ENCODE measurements around the gene ZNF576.
"Not testable (repeated sequence)": the region's sequence is repeated elsewhere in the genome, so short reads cannot be mapped to it uniquely, and the experiment has no call there.

ZNF576 gene

DNA sequence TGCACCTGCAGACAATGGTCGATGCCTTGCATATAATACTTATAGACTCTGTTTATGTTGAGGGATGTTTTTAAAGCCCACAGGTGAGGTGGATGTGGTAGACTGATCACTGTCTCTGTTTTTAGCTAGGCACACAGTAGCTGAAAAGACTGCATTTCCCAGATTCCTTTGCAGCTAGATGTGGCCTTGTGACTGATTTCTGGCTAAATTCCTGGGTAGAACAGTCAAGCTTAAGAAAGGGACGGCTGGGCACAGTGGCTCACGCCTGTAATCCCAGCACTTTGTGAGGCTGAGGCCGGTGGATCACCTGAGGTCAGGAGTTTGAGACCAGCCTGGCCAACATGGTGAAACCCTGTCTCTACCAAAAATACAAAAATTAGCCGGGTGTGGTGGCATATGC, 3.9 kb downstream of the ZNF576 start:
- not testable (repeated sequence) for DNase-seq

DNA sequence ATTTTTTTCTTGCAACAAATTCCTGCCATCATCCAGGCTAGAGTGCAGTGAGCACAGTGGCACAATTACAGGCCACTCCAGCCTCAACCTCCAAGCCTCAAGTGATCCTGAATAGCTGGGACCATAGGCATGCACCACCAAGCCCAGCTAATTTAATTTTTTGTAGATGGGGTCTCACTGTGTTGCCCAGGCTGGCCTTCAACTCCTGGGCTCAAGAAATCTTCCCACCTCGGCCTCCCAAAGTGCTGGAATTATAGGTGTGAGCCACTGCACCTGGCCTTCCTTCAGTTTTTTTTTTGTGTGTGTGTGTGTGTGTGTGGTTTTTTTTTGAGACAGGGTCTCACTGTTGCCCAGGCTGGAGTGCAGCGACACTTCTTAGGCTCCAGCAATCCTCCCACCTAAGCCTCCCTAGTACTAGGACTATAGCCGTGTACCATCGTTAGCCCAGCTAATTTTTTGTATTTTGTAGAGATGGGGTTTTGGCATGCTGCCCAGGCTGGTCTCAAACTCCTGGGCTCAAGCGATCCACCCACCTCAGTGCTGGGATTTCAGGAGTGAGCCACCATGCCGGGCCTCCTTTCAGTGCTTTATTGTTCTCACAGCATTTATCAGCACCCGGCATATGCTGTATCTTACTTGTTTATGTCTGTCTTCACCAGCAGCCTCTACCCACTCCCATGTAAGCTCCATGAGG, 9.6 kb downstream of the ZNF576 start:
- no peak for DNase-seq

DNA sequence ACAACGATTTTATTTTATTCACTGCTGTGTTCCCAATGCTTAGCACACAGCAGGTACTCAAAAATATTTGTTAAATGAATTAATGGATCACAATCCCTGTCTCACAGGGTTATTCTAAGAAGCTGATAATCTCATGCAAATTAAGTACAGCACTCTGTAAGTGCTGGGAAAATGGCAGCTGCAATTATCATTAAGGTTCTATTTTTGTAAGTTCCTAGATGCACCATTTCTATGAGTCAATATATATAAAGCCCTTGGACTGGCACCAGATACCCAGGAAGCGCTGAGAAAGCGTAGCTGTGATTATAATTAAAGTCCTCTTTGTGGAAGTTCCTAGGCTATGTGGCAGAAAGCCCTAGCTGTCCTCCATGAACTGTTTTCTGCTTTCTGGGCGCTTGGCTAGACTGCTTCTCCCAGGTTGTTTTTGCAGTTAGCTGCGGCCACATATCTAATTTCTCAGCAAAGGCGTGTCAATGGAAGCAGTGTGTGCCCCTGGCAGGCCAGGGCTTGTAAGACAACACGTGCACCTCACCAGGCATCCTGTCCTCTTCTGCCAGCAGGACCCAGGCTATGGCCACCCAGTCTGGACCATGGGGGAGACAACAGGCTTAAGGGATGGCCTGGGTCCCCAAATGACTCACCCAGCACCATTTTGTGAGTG, 10.3 kb downstream of the ZNF576 start:
- no peak for DNase-seq

GRCh38 chr19:43607238-43608205, 11.1 kb downstream of the ZNF576 start:
- no peak for DNase-seq

DNA sequence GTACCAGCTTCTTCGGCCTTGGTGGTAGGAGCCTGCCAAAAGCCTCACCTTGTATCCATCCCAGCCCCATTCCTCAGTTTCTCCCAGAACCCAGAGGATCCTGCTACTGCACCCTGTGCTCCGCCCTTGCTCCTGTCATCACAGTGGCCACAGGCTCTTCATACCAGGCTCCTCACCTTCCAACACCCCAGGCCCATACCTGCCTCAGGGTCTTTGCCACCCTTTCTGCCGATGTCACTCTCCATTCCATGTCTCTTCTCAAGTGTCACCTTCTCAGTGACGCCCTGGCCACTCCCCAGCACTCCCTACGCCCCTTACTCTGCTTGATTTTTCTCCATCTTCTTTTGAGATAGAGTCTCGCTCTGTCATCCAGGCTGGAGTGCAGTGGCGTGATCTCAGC, 13.5 kb downstream of the ZNF576 start:
- DNase-seq, result no peak

- DNase-seq, result no peak
These were observed 14.1 kb downstream of the ZNF576 start for GRCh38 chr19:43610493-43610892.

DNA sequence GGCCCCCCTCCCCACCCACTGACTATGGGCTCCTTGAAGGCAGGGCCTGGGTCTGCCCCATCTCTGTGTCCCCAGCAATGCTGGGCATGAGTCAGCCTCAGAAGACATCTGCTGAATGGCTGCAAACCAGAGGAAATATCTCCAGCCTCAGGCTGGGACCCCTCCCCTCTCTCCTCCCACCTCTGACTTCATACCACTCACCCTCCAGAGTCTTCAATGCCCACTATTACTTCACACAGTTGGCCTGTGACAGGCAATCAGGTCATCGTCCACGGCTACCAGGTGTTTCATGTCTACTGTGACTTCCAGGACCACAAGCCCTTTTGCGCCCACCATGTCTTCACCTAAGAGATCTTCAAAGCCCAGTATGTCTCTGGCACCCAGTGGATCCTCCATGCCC, 15.4 kb downstream of the ZNF576 start, which contains the start of gene SRRM5:
Gene SRRM5 (plus strand): TSS at position 301 of the 400 bp plus-strand sequence. CDS start 34 bp downstream, at position 335.
- no peak for DNase-seq

DNA sequence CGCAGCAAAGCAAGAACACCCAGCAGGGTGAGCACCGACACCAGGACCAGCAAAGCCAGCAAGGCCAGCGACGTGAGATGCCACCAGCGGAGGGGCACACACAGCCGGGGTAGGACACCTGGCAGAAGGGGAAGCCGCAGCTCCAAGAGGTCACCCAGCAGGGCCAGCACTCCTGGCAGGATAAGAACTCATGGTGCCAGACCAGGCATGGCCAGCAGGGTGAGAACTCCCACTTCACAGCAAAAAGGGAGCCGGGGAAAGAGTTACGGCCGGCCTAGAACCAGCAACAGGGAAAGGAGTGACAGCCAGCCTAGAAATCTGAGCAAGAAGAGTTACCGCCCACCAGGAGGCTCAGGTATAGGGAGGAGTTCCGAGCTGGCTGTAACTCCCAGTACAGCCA, 16.0 kb downstream of the ZNF576 start:
- DNase-seq, result no peak

DNA sequence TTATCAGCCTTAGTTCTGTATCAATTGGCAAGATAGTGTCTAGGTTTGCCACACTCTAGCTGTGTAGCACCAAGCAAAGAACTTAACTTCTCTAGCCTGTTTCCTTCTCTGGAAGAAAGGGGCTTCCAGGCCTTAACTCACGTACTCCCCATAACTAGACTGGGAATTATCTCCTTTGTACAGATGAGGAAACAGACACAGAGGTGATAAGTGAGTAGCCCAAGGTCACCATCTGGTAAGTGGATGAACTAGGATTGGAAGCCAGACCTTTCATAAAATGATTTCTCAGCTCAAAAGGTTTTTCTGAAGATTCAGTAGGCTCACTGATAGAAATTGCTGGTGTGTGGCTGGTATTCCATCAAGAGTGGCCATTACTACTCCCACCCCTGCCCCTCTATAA, 19.9 kb downstream of the ZNF576 start:
- DNase-seq, result no peak

GRCh38 chr19:43616954-43617353, 20.6 kb downstream of the ZNF576 start:
- no peak for DNase-seq

DNA sequence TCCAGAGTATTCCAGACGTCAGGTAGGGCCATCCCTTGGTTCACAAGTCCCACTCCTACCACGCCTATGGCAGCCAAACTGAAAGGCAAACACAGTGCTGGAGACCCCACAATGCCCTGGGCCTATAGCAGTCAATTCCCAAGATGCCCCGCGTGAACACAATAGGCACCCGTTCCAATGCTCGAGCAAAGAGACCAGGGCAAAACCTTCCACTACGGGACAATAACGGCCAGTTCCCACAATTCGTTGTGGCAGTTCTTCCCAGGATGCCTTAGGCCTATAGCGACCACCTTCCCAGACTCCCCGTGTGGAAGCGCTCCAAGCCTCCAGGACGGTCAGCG, 22.5 kb downstream of the ZNF576 start:
- peak; percentile 31 for DNase-seq

DNA sequence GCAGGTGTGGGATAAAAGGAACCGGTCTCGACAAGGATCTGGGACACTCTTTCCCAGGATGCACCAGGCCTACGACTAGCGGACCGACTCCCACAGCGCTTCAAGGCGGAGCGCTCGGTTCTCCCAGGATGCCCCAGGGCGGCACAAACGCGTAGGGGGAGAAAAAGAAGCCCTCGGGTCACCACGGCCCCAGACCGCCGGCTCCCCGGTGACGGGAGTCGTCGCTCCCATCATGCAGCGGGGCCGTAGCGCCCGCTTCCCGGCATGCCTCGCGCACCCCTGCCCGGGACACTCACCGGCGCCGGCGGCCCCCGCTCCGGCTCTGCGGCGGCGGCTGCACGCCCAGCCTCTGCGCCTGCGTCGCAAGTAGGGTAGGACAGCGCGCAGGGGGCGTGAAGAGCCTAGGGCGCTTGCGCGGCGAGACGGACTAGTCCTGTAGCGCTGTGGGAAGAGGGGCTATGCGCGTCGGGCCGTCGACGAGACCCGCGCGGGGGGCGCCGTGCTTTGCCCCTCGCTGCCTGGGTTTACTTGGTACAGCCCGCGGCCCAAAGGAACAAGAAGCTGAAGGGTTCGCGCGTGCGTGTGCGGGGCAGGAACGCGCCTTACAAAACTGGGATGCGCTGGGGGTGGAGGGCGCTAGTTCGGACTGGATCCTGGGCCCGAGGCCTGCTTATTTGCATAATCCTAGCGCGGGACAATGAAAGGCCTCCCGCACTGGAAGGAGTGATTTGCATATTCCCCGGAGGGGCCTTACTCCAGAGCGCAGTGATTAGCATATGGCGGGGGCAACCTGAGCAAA, 23.1 kb downstream of the ZNF576 start, which contains the start of gene ZNF428:
Gene ZNF428 (minus strand): TSS at position 368 of the 799 bp plus-strand sequence. CDS start 5,325 bp downstream, outside the sequence.
- DNase-seq, result peak; percentile 92

GRCh38 chr19:43620061-43621001, 23.9 kb downstream of the ZNF576 start:
- DNase-seq, result no peak

GRCh38 chr19:43622070-43622469, 25.7 kb downstream of the ZNF576 start:
- no peak for DNase-seq

- no peak for DNase-seq
These were observed 26.6 kb downstream of the ZNF576 start for GRCh38 chr19:43622956-43623355.

GRCh38 chr19:43623889-43624670, 27.7 kb downstream of the ZNF576 start:
- no peak for DNase-seq

DNA sequence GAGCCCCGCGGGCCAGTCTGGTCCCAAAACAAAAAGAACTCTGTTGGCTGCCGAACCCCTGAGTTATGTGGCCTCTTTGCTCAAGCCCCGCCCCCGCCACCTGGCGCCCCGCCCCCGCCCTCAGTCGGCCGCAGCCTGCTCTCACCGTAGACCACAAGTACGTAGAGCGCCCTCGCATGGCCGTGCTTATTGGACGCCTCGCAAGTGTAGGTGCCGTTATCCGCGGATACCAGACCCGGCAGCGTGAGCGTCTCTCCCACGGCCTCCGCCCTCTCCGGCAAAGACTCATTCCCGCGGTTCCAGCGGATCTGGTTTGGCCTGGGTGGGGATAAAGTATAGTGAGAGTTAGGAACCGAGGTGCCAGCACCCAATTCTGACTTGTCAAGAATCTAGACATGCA, 28.5 kb downstream of the ZNF576 start:
- DNase-seq, result no peak

GRCh38 chr19:43625918-43626579, 29.7 kb downstream of the ZNF576 start:
- no peak for DNase-seq

DNA sequence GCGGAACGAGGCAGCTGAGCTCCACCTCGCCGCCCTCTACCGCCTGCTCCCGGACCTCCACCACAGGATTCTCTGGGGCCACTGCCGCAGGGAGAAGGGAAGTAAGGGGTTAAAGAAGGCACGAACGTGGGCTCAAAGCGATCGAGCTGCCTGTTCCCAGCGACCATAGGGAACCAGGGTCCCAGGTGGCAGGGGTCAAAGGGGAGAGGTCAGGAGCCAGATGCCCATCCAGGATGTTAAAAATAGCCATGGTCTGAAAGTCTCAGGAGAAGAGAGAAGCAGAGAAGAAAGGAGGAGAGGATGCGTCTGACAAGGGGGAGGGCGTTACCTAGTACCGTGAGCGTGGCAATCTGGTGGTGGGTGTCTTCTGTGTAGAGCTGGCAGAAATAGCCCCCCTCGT, 30.4 kb downstream of the ZNF576 start:
- DNase-seq, result no peak

Data from DMS153 (cell line).